IMR-90 (cell line): ENCODE results near the gene GPSM3.

Experiments used
- CEBPB ChIP-seq: IDR thresholded peaks from 2 replicates; pipeline ENCODE4 v1.6.1; 2012; ENCODE audit warnings: low read depth, low read length, improper control_type of control experiment
- CHD1 ChIP-seq: IDR thresholded peaks from 2 replicates; pipeline ENCODE4 v1.6.1; 2012; ENCODE audit warnings: low read depth, low read length, improper control_type of control experiment
- CTCF ChIP-seq: conservative IDR thresholded peaks from 2 replicates; pipeline ENCODE4 v1.5.1; 2012; ENCODE audit warnings: mild to moderate bottlenecking, low read depth, low read length, improper control_type of control experiment
- MAFK ChIP-seq: IDR thresholded peaks from 2 replicates; pipeline ENCODE4 v1.6.1; 2012; ENCODE audit warnings: low read depth, low read length, improper control_type of control experiment
- MXI1 ChIP-seq: IDR thresholded peaks from 2 replicates; pipeline ENCODE4 v1.6.1; 2012; ENCODE audit warnings: low read depth, mild to moderate bottlenecking, low read length, moderate library complexity, borderline replicate concordance
- POLR2A ChIP-seq: IDR thresholded peaks from 2 replicates; pipeline ENCODE4 v1.6.1; 2012; ENCODE audit warnings: mild to moderate bottlenecking, low read depth, low read length
- RAD21 ChIP-seq: IDR thresholded peaks from 2 replicates; pipeline ENCODE4 v1.6.1; 2012; ENCODE audit warnings: low read length, improper control_type of control experiment
- RCOR1 ChIP-seq: IDR thresholded peaks from 2 replicates; pipeline ENCODE4 v1.6.1; 2012; ENCODE audit warnings: mild to moderate bottlenecking, low read length, improper control_type of control experiment; ENCODE audit not compliant: insufficient replicate concordance
- RFX5 ChIP-seq: IDR thresholded peaks from 2 replicates; pipeline ENCODE4 v1.8.0; 2012; ENCODE audit warnings: low read depth, mild to moderate bottlenecking, low read length, moderate library complexity
- TF ChIP-seq, protein P1 (sequence below): fragments of 150-350 bp; IDR thresholded peaks from 2 replicates; pipeline ENCODE4 v1.6.1; 2016; ENCODE audit warnings: low read depth, mild to moderate bottlenecking, low read length, moderate library complexity, borderline replicate concordance

GRCh38 chr6:32196682-32197616, 4.5 kb upstream of the GPSM3 start:
- TF ChIP-seq CTCF (no peak), POLR2A (no peak), RCOR1 (no peak), CHD1 (no peak), RFX5 (no peak), RAD21 (no peak), MXI1 (no peak), MAFK (no peak), CEBPB (no peak)
- TF ChIP-seq, protein P1, sequence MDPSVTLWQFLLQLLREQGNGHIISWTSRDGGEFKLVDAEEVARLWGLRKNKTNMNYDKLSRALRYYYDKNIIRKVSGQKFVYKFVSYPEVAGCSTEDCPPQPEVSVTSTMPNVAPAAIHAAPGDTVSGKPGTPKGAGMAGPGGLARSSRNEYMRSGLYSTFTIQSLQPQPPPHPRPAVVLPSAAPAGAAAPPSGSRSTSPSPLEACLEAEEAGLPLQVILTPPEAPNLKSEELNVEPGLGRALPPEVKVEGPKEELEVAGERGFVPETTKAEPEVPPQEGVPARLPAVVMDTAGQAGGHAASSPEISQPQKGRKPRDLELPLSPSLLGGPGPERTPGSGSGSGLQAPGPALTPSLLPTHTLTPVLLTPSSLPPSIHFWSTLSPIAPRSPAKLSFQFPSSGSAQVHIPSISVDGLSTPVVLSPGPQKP = no peak
